Parathyroid adenoma (tissue), 2 donors: Measurements from ENCODE around the gene RTP1.

Source experiments
- H2AFZ ChIP-seq: fragments of 300-600 bp; sonication (generic); one replicate; pipeline ENCODE4 v1.7.0; 2017; ENCODE audit warnings: antibody characterized with exemption, mild to moderate bottlenecking
- H3K27ac ChIP-seq: fragments of 300-600 bp; sonication (generic); one replicate; pipeline ENCODE4 v1.7.0; 2017
- H3K27me3 ChIP-seq: fragments of 300-600 bp; sonication (generic); one replicate; pipeline ENCODE4 v1.7.0; 2017; ENCODE audit warnings: low read length; ENCODE audit not compliant: control insufficient read depth, insufficient read depth
- H3K36me3 ChIP-seq: fragments of 300-600 bp; sonication (generic); one replicate; pipeline ENCODE4 v1.7.0; 2017; ENCODE audit warnings: low read length; ENCODE audit not compliant: control insufficient read depth, insufficient read depth
- H3K4me1 ChIP-seq: fragments of 300-600 bp; sonication (generic); one replicate; pipeline ENCODE4 v1.7.0; 2017; ENCODE audit warnings: control low read depth
- H3K4me2 ChIP-seq: fragments of 300-600 bp; sonication (generic); one replicate; pipeline ENCODE4 v1.7.0; 2017; ENCODE audit warnings: low read length
- H3K4me3 ChIP-seq: fragments of 300-600 bp; sonication (generic); one replicate; pipeline ENCODE4 v1.7.0; 2017; ENCODE audit warnings: low read depth, low read length
- H3K79me2 ChIP-seq: fragments of 300-600 bp; sonication (generic); one replicate; pipeline ENCODE4 v1.7.0; 2017; ENCODE audit warnings: control low read depth
- H3K9ac ChIP-seq: fragments of 300-600 bp; sonication (generic); one replicate; pipeline ENCODE4 v1.7.0; 2017; ENCODE audit warnings: mild to moderate bottlenecking
- H3K9me3 ChIP-seq: fragments of 300-600 bp; sonication (generic); one replicate; pipeline ENCODE4 v1.7.0; 2017; ENCODE audit warnings: low read length; ENCODE audit not compliant: control insufficient read depth
- TF ChIP-seq, protein P1 (sequence below): fragments of 300-600 bp; sonication (generic); IDR thresholded peaks from one replicate; pipeline ENCODE4 v1.7.0; 2017; ENCODE audit warnings: antibody characterized with exemption, mild to moderate bottlenecking
- donor health status: primary hyperparathyroidism.

RTP1 gene

DNA sequence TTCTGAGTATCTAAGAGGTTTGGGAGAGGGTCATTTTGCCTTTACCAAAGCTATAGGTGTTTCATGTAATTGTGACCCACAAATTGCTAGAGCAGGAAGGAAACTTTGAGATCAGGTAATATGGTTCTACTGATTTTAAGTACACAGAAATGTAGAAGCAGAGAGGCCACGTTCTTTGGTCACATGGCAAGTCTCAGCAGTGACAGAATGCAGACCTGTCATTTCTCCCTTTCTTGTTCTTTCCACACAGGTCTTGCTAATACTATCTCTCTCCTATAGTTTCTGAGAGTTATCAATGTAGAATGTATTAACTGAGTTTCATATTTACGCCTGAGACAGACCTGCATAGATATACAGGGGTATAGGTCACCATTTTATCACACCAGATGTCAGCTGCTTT lies 10.9 kb upstream of the RTP1 start:
- Histone ChIP-seq H3K79me2 (no peaks in the 10 kb centered on the region), H2AFZ (no peak overlapping the region), H3K9me3 (no peaks in the 10 kb centered on the region), H3K4me3 (no peak overlapping the region), H3K27me3 (no peaks in the 10 kb centered on the region), H3K36me3 (no peaks in the 10 kb centered on the region), H3K4me2 (no peak overlapping the region), H3K4me1 (no peaks in the 10 kb centered on the region), H3K9ac (no peak overlapping the region), H3K27ac (no peak overlapping the region)
- TF ChIP-seq, protein P1, sequence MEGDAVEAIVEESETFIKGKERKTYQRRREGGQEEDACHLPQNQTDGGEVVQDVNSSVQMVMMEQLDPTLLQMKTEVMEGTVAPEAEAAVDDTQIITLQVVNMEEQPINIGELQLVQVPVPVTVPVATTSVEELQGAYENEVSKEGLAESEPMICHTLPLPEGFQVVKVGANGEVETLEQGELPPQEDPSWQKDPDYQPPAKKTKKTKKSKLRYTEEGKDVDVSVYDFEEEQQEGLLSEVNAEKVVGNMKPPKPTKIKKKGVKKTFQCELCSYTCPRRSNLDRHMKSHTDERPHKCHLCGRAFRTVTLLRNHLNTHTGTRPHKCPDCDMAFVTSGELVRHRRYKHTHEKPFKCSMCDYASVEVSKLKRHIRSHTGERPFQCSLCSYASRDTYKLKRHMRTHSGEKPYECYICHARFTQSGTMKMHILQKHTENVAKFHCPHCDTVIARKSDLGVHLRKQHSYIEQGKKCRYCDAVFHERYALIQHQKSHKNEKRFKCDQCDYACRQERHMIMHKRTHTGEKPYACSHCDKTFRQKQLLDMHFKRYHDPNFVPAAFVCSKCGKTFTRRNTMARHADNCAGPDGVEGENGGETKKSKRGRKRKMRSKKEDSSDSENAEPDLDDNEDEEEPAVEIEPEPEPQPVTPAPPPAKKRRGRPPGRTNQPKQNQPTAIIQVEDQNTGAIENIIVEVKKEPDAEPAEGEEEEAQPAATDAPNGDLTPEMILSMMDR: no peak

DNA sequence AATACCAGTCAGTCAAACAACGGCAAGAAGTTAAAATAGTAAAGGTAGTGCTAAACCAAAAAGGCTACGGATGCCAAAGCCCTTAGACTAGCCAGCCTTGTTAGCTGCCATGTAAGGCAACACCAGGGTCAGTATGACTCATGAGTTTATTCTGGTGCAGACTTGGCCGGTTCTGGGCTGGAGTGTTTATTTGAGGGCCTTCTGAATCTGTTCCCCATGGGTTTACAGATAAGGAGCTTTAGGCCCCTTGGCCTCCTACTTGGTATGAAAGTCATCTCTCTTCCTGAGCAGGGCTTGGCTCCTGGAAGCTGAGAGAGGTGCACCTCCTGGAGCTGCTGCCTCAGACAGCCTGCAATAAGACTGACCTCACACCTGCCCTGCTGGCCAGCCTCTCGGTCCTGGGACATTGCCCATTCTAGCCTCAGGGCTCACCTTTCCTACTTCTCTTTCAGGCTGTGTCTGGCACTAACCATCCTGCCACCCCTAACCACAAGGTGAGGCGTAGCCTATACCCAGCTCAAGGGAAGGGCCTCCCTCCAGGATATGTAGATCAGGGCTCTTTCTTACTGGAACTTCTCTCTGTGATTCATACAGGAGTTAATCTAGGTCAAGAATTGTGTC lies 10.4 kb upstream of the RTP1 start:
- Histone ChIP-seq H3K27me3 (no peaks in the 10 kb centered on the region), H2AFZ (no peak overlapping the region), H3K4me3 (no peak overlapping the region), H3K4me1 (no peaks in the 10 kb centered on the region), H3K9me3 (no peaks in the 10 kb centered on the region), H3K27ac (no peak overlapping the region), H3K79me2 (no peaks in the 10 kb centered on the region), H3K4me2 (no peak overlapping the region), H3K9ac (no peak overlapping the region), H3K36me3 (no peaks in the 10 kb centered on the region)
- TF ChIP-seq, protein P1: no peak

GRCh38 chr3:187188931-187189330 lies 8.4 kb upstream of the RTP1 start:
- no peak overlapping the region for H2AFZ ChIP-seq
- H3K36me3 ChIP-seq: no peaks in the 10 kb centered on the region
- no peaks in the 10 kb centered on the region for H3K4me1 ChIP-seq
- H3K79me2 ChIP-seq: no peaks in the 10 kb centered on the region
- no peak overlapping the region for H3K9ac ChIP-seq
- no peak overlapping the region for H3K27ac ChIP-seq
- TF ChIP-seq, protein P1: no peak
- H3K27me3 ChIP-seq: no peaks in the 10 kb centered on the region
- H3K9me3 ChIP-seq: no peaks in the 10 kb centered on the region
- H3K4me2 ChIP-seq: no peak overlapping the region
- H3K4me3 ChIP-seq: no peak overlapping the region

DNA sequence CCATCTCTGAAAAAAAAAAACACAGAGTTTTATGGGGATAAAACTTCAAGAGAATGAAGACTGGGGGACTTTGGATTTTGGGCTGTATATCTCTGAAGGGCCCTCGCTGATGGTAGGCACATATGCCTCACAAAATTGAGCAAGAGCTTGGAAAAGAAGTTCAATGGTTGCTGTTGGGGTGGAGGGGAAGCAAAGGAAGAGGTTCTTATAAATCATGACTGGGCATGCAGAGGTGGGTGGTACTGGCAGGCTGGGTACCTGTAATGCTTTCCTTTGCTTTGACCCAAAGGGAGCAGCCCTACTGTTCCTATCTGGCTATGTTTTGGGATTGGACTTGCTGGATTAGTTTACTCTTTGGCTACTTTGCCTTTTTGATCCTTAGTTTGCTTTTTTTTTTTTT lies 6.0 kb upstream of the RTP1 start:
- Histone ChIP-seq H3K9me3 (no peaks in the 10 kb centered on the region), H3K27ac (no peak overlapping the region), H3K4me2 (no peak overlapping the region), H2AFZ (no peak overlapping the region), H3K27me3 (no peaks in the 10 kb centered on the region), H3K79me2 (no peaks in the 10 kb centered on the region), H3K9ac (no peak overlapping the region), H3K4me1 (no peaks in the 10 kb centered on the region), H3K4me3 (no peak overlapping the region), H3K36me3 (no peaks in the 10 kb centered on the region)
- TF ChIP-seq, protein P1: no peak

DNA sequence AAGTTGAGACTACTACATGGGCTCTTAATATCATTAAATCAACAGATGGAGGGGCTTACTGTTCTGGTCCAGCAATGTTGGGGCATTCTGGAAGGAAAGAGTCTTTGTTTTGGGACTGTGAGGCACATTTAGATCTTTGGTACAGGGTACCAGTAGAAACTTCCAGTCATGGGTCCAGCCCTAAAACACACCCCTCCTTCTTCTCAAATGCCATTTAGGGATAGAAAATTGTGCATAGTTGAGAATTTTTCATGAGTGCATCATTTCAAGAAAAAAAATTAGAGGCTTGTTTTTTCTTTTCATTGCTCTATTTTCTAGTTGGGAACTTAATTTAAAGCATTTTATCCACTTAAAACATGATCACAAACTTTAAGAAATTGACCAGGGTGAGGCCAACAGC lies 4.1 kb upstream of the RTP1 start:
- no peak overlapping the region for H3K4me2 ChIP-seq
- no peak overlapping the region for H3K4me3 ChIP-seq
- H3K79me2 ChIP-seq: no peaks in the 10 kb centered on the region
- no peaks in the 10 kb centered on the region for H3K27me3 ChIP-seq
- H3K9me3 ChIP-seq: no peaks in the 10 kb centered on the region
- H3K27ac ChIP-seq: no peak overlapping the region
- no peaks in the 10 kb centered on the region for H3K4me1 ChIP-seq
- TF ChIP-seq, protein P1: no peak
- H3K36me3 ChIP-seq: no peaks in the 10 kb centered on the region
- H2AFZ ChIP-seq: no peak overlapping the region
- no peak overlapping the region for H3K9ac ChIP-seq
